Measurements from ENCODE around the gene IFFO2.
"Not testable (repeated sequence)": the region's sequence is repeated elsewhere in the genome, so short reads cannot be mapped to it uniquely, and the experiment has no call there.

Gene IFFO2

GRCh38 chr1:18875107-18875795, 81.2 kb downstream of the IFFO2 start:
- peak; percentile 59 to 75 for DNase-seq (ENCODE audit: low read depth in 2 of 2)

GRCh38 chr1:18874600-18874999, 81.9 kb downstream of the IFFO2 start:
- DNase-seq (ENCODE audit: low read depth in 2 of 2) = no peak

- DNase-seq (ENCODE audit: low read depth in 2 of 2) = no peak
Observed at GRCh38 chr1:18874036-18874435, 82.4 kb downstream of the IFFO2 start.

- no peak for DNase-seq (ENCODE audit: low read depth in 2 of 2)
Observed at GRCh38 chr1:18872071-18872611, 84.3 kb downstream of the IFFO2 start.

- no peak for DNase-seq (ENCODE audit: low read depth in 2 of 2)
Observed at GRCh38 chr1:18871401-18872070, 84.9 kb downstream of the IFFO2 start.

GRCh38 chr1:18870957-18871356, 85.5 kb downstream of the IFFO2 start:
- DNase-seq (ENCODE audit: low read depth in 2 of 2) = no peak

- not testable (repeated sequence) for DNase-seq (ENCODE audit: low read depth in 2 of 2)
Observed at GRCh38 chr1:18870595-18870865, 85.9 kb downstream of the IFFO2 start.

GRCh38 chr1:18869847-18870594, 86.5 kb downstream of the IFFO2 start:
- DNase-seq (ENCODE audit: low read depth in 2 of 2) = no peak

- no peak for DNase-seq (ENCODE audit: low read depth in 2 of 2)
Observed at GRCh38 chr1:18868801-18869424, 87.6 kb downstream of the IFFO2 start.

GRCh38 chr1:18868354-18868753, 88.1 kb downstream of the IFFO2 start:
- no peak for DNase-seq (ENCODE audit: low read depth in 2 of 2)

GRCh38 chr1:18866846-18867245, 89.6 kb downstream of the IFFO2 start:
- DNase-seq (ENCODE audit: low read depth in 2 of 2) = no peak

GRCh38 chr1:18866314-18866713, 90.2 kb downstream of the IFFO2 start:
- no peak for DNase-seq (ENCODE audit: low read depth in 2 of 2)

GRCh38 chr1:18865176-18865575, 91.3 kb downstream of the IFFO2 start:
- no peak for DNase-seq (ENCODE audit: low read depth in 2 of 2)

GRCh38 chr1:18861590-18861989, 94.9 kb downstream of the IFFO2 start:
- no peak for DNase-seq (ENCODE audit: low read depth in 2 of 2)

- DNase-seq (ENCODE audit: low read depth in 2 of 2) = no peak
Observed at GRCh38 chr1:18861082-18861481, 95.4 kb downstream of the IFFO2 start.

- no peak for DNase-seq (ENCODE audit: low read depth in 2 of 2)
Observed at GRCh38 chr1:18859560-18859959, 96.9 kb downstream of the IFFO2 start, which contains the start of gene TAS1R2. Gene TAS1R2, minus strand, starts transcription at chr1:18859660. Its CDS starts 0 bp downstream, at chr1:18859660.

- no peak for DNase-seq (ENCODE audit: low read depth in 2 of 2)
Observed at GRCh38 chr1:18858070-18858688, 98.3 kb downstream of the IFFO2 start.

- no peak for DNase-seq (ENCODE audit: low read depth in 2 of 2)
Observed at GRCh38 chr1:18856435-18856834, 100.0 kb downstream of the IFFO2 start.

GRCh38 chr1:18855573-18855972, 100.9 kb downstream of the IFFO2 start:
- DNase-seq (ENCODE audit: low read depth in 2 of 2) = no peak

GRCh38 chr1:18854331-18855025, 102.0 kb downstream of the IFFO2 start:
- no peak for DNase-seq (ENCODE audit: low read depth in 2 of 2)
